ENCODE data around the gene OR2A5.

DNA sequence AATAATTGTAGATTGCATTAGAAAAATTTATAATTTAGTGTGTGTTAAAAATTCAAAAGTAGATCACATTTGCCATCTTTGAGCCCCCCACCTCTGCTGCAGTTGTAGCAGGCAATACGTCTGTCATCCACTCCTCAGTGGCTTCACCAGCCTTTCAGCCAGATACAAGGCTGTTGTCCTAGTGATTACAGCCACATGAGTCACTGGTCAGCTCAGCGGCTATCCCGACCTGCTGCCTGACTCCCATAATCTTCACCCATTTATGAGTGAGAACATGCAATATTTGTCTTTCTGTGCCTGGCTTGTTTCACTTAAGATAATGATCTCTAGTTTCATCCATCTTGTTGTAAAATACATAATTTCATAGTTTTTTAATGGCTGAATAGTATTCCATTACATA lies 9.2 kb downstream of the OR2A5 start:
- TF ChIP-seq, protein P1, sequence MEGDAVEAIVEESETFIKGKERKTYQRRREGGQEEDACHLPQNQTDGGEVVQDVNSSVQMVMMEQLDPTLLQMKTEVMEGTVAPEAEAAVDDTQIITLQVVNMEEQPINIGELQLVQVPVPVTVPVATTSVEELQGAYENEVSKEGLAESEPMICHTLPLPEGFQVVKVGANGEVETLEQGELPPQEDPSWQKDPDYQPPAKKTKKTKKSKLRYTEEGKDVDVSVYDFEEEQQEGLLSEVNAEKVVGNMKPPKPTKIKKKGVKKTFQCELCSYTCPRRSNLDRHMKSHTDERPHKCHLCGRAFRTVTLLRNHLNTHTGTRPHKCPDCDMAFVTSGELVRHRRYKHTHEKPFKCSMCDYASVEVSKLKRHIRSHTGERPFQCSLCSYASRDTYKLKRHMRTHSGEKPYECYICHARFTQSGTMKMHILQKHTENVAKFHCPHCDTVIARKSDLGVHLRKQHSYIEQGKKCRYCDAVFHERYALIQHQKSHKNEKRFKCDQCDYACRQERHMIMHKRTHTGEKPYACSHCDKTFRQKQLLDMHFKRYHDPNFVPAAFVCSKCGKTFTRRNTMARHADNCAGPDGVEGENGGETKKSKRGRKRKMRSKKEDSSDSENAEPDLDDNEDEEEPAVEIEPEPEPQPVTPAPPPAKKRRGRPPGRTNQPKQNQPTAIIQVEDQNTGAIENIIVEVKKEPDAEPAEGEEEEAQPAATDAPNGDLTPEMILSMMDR (IDR thresholded peaks at IDR 0.05 in 2 of 3, conservative IDR thresholded peaks at IDR 0.05 in 1 of 3; ENCODE audit: borderline replicate concordance in 1 of 3, insufficient read depth in 1 of 3, low read depth in 2 of 3, low read length in 2 of 3): no peak
- TF ChIP-seq REST (IDR thresholded peaks at IDR 0.05; ENCODE audit: low read depth) (no peak), POLR2A (IDR thresholded peaks at IDR 0.05; ENCODE audit: borderline replicate concordance, extremely low read depth, insufficient read depth, insufficient read length) (no peak), CBX3 (IDR thresholded peaks at IDR 0.05; ENCODE audit: low read depth) (no peak), ZNF274 (IDR thresholded peaks at IDR 0.05; ENCODE audit: low read depth, low read length) (no peak), SP1 (IDR thresholded peaks at IDR 0.05; ENCODE audit: low read depth) (no peak), SIN3A (IDR thresholded peaks at IDR 0.05; ENCODE audit: low read depth) (no peak), EZH2 (IDR thresholded peaks at IDR 0.05) (no peak), EZH2phosphoT487 (IDR thresholded peaks at IDR 0.05; ENCODE audit: borderline replicate concordance) (no peak), POLR2AphosphoS5 (IDR thresholded peaks at IDR 0.05; ENCODE audit: low read depth, low read length) (no peak)
- TF ChIP-seq, protein P2, sequence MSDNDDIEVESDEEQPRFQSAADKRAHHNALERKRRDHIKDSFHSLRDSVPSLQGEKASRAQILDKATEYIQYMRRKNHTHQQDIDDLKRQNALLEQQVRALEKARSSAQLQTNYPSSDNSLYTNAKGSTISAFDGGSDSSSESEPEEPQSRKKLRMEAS (IDR thresholded peaks at IDR 0.05): no peak

Measured in HCT116 (cell line).